Breast epithelium (tissue), 3 donors: ENCODE results near the gene SOX18.

Experiments
- POLR2A ChIP-seq: fragments of 450-650 bp; IDR thresholded peaks from one replicate; pipeline ENCODE4 v1.6.1; 2016; ENCODE audit warnings: antibody characterized with exemption, mild to moderate bottlenecking, moderate library complexity
- TF ChIP-seq, protein P1 (sequence below), 3 donors: fragments of 450-650 bp; IDR thresholded peaks; one replicate each; pipeline ENCODE4 v1.5.1; 2016 to 2017; ENCODE audit warnings: antibody characterized with exemption in 3 of 3, mild to moderate bottlenecking in 3 of 3, moderate library complexity in 3 of 3

DNA sequence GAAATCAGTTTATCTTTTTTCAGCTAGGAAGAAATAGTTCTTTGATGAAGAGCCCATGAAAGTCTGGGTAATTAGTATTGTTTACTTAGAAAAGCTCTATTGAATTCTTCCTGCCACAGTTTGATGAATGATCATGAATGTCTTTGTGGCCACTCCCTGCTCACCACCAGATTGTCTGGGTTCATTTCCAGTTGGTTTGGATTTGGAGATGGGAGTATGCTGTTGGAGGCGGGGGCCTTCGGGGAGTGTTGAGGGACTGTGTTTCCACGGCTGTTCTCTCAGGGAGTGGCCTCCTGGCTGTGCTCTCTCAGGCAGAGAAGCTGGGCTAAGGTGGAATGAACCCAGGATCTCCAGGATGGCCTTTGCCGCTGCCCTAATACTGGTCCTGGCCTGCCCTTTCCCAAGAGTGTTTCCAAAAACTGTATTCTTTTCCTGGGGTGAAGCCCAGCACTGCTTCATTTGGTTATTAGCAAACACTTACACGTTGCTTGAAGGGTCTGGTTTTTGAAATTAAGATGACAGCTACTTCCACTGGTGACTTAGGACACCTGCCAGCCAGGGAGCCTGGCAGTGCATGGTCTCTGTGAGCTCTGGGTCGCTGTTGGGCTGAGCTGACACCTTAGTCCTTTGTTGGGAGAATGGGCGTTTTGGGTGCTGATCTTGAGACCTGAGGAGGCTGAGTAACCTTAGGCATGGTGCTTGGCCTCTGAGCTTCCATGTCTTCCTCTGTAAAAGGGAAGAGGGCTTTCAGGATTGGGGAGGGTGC is 45.3 kb downstream of the SOX18 start:
- TF ChIP-seq POLR2A: no peak
- TF ChIP-seq, protein P1, sequence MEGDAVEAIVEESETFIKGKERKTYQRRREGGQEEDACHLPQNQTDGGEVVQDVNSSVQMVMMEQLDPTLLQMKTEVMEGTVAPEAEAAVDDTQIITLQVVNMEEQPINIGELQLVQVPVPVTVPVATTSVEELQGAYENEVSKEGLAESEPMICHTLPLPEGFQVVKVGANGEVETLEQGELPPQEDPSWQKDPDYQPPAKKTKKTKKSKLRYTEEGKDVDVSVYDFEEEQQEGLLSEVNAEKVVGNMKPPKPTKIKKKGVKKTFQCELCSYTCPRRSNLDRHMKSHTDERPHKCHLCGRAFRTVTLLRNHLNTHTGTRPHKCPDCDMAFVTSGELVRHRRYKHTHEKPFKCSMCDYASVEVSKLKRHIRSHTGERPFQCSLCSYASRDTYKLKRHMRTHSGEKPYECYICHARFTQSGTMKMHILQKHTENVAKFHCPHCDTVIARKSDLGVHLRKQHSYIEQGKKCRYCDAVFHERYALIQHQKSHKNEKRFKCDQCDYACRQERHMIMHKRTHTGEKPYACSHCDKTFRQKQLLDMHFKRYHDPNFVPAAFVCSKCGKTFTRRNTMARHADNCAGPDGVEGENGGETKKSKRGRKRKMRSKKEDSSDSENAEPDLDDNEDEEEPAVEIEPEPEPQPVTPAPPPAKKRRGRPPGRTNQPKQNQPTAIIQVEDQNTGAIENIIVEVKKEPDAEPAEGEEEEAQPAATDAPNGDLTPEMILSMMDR (IDR thresholded peaks at IDR 0.05): no peak
